WTC11 (cell line): Measurements from ENCODE around the gene AQP5. TPM values are rescaled to one million over a fixed set of nuclear protein-coding genes. Genes with fewer than 3 reads are reported as not detected.

Source experiments
- ARID4B ChIP-seq: sonication (generic); formaldehyde crosslinking; IDR thresholded peaks from 2 replicates; pipeline ENCODE4 v1.8.0; 2023; ENCODE audit warnings: missing genetic modification reagents, mild to moderate bottlenecking, borderline replicate concordance
- PRDM15 ChIP-seq: sonication (generic); formaldehyde crosslinking; IDR thresholded peaks from 2 replicates; pipeline ENCODE4 v1.8.0; 2022; ENCODE audit warnings: missing genetic modification reagents
- SMAD3 ChIP-seq: sonication (generic); formaldehyde crosslinking; IDR thresholded peaks from 2 replicates; pipeline ENCODE4 v1.8.0; 2022; ENCODE audit warnings: missing genetic modification reagents, mild to moderate bottlenecking, borderline replicate concordance
- TP53 ChIP-seq: sonication (generic); formaldehyde crosslinking; IDR thresholded peaks from 2 replicates; pipeline ENCODE4 v1.8.1; 2023; ENCODE audit warnings: mild to moderate bottlenecking, missing genetic modification reagents
- total RNA-seq: library from RNA; stranded (reverse); gene quantifications from 3 replicates; pipeline ENCODE4 v1.2.3, GENCODE V29; 2021

AQP5 gene
- total RNA-seq, 1 experiment from 2014 or later, result 2.8 TPM

- no peak for TF ChIP-seq PRDM15 (CRISPR knock-in tag)
- TF ChIP-seq SMAD3 (CRISPR knock-in tag), result no peak
- no peak for TF ChIP-seq TP53 (CRISPR knock-in tag)
- TF ChIP-seq ARID4B (CRISPR knock-in tag), result no peak
- TF ChIP-seq, all 79 proteins: peak for 0
Observed at GRCh38 chr12:50014342-50014741, 52.7 kb downstream of the AQP5 start (continued).

Other genes with a start within 250 kb of the AQP5 start
- 402 to 417 TPM (median 412 TPM) in 3 replicates for gene TMBIM6, start 220.3 kb upstream of the AQP5 start, total RNA-seq
- 22.1 to 27.8 TPM (median 22.4 TPM) in 3 replicates for gene NCKAP5L, start 133.5 kb upstream of the AQP5 start, total RNA-seq
- 1.6 to 3.2 TPM (median 2.4 TPM) in 3 replicates for gene BCDIN3D, start 118.8 kb upstream of the AQP5 start, total RNA-seq
- 0.18 to 0.30 TPM (median 0.22 TPM) in 3 replicates for gene FAIM2, start 58.0 kb upstream of the AQP5 start, total RNA-seq
- not detected in 3 replicates for gene AQP2, start 11.1 kb upstream of the AQP5 start, total RNA-seq
- gene AQP6, start 11.1 kb downstream of the AQP5 start, total RNA-seq, result 0.09 to 0.21 TPM (median 0.18 TPM) in 3 replicates
- gene RACGAP1, start 63.6 kb downstream of the AQP5 start, total RNA-seq, result 76.6 to 87.7 TPM (median 77.3 TPM) in 3 replicates
- 3.9 to 4.9 TPM (median 4.5 TPM) in 3 replicates for gene ASIC1, start 95.7 kb downstream of the AQP5 start, total RNA-seq
- gene SMARCD1, start 123.5 kb downstream of the AQP5 start, total RNA-seq, result 150 to 165 TPM (median 152 TPM) in 3 replicates
- 0.39 to 0.77 TPM (median 0.62 TPM) in 3 replicates for gene GPD1, start 142.1 kb downstream of the AQP5 start, total RNA-seq
- 34.0 to 41.4 TPM (median 40.4 TPM) in 3 replicates for gene COX14, start 150.4 kb downstream of the AQP5 start, total RNA-seq
- 47.8 to 55.8 TPM (median 51.7 TPM) in 3 replicates for gene CERS5, start 205.5 kb downstream of the AQP5 start, total RNA-seq